Transverse colon (tissue), 4 donors: ENCODE data around the gene DRD2. TPM values are rescaled to one million over a fixed set of nuclear protein-coding genes. Genes with fewer than 3 reads are reported as not detected.

ENCODE experiments used
- DNase-seq: peaks from one replicate; pipeline ENCODE4 v3.0.0-alpha.2; 2019
- H3K27ac ChIP-seq, 4 donors: fragments of 200-600 bp; sonication (generic); 2 replicates each; pipeline ENCODE4 v1.5.1; 2016 to 2018; ENCODE audit warnings: inconsistent platforms in 4 of 4
- H3K27me3 ChIP-seq: fragments of 200-600 bp; sonication (generic); 2 replicates; pipeline ENCODE4 v1.5.1; 2017; ENCODE audit warnings: inconsistent platforms
- H3K36me3 ChIP-seq, 4 donors: fragments of 200-600 bp; sonication (generic); 2 replicates each; pipeline ENCODE4 v1.5.1; 2017 to 2019; ENCODE audit warnings: inconsistent platforms in 4 of 4
- H3K4me1 ChIP-seq, 4 donors: fragments of 200-600 bp; sonication (generic); 2 replicates each; pipeline ENCODE4 v1.5.1; 2017 to 2020; ENCODE audit warnings: inconsistent platforms in 4 of 4
- H3K4me3 ChIP-seq, 4 donors: fragments of 200-600 bp; sonication (generic); 1 replicate in 1 of 4; 2 replicates in 3 of 4; pipeline versions ENCODE4 v1.5.1 to v1.6.1; 2017 to 2019; ENCODE audit warnings: inconsistent platforms in 4 of 4
- H3K9me3 ChIP-seq, 2 donors: fragments of 200-600 bp; sonication (generic); 2 replicates each; pipeline ENCODE4 v1.5.1; 2017 to 2019; ENCODE audit warnings: inconsistent platforms in 2 of 2
- CTCF ChIP-seq, 5 experiments: fragments of 200-600 bp in 3 of 5; fragments of 450-650 bp in 2 of 5; sonication (generic) in 3 of 5; IDR thresholded peaks; 1 replicate in 2 of 5; 2 replicates in 3 of 5; pipeline ENCODE4 v1.5.1; 2016 to 2017; ENCODE audit warnings: antibody characterized with exemption in 5 of 5, inconsistent platforms in 3 of 5, mild to moderate bottlenecking in 2 of 5, moderate library complexity in 1 of 5
- EP300 ChIP-seq: sonication (generic); formaldehyde crosslinking; IDR thresholded peaks from one replicate; pipeline ENCODE4 v1.6.1; 2017; ENCODE audit warnings: antibody characterized with exemption, low read depth
- POLR2A ChIP-seq: fragments of 450-650 bp; IDR thresholded peaks from one replicate; pipeline ENCODE4 v1.6.1; 2016; ENCODE audit warnings: antibody characterized with exemption, mild to moderate bottlenecking, moderate library complexity
- POLR2AphosphoS5 ChIP-seq, 3 donors: sonication (generic); formaldehyde crosslinking; IDR thresholded peaks; one replicate each; pipeline ENCODE4 v1.6.1; 2016; ENCODE audit warnings: antibody characterized with exemption in 3 of 3
- WGBS, 2 donors: methylation state at CpG; one replicate each; pipeline ENCODE4 v1.1.5; 2018; ENCODE audit warnings: low coverage in 1 of 2; 5-methylcytosine and 5-hydroxymethylcytosine counted together
- in situ Hi-C, 4 donors: fragments of 200-750 bp; cut with MboI; loops; one replicate each; pipeline versions ENCODE4 v1.15.0 to v1.15.1; 2017; ENCODE audit warnings: low sequenced_read_pairs in 3 of 4, low pct_ligation_motif_present in 1 of 4, low pct_unique_long_range_greater_than_20kb in 1 of 4
- intact Hi-C: fragments of 100-400 bp; cut with DNase I; formaldehyde crosslinking; loops from one replicate; pipeline ENCODE4 v1.15.1; 2023; ENCODE audit warnings: low total_unique reads
- total RNA-seq, 4 donors: library from RNA; depleted of rRNA; stranded (reverse); fragments of >200 nt; gene quantifications; one replicate each; pipeline ENCODE4 v1.1.0, GENCODE V29; 2016

Gene DRD2
- total RNA-seq, 4 donors from 2014 or later, result 0.16 to 0.40 TPM; not detected in 2

DNA sequence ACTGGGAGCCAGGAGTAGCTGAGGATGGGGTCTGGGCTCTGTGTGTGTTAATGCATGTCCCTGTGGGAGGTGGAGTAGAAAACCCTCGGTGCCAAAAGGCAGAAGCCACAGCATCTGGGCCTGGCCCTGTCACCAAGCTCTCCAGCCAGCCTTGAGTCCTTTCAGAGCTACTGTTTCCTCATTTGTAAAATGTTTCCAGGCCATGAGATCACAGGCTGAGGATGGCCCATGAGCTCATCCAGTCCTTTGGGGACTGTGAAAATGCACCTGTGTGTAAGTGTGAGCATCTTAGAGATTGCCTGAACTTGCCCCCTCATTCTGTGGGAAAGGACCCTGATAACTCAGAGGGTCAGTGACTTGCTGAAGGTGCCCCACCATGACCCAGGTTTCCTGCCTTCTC lies 78.5 kb downstream of the DRD2 start:
- Histone ChIP-seq H3K9me3 (no peaks in the 10 kb centered on the region), H3K36me3 (no peaks in the 10 kb centered on the region), H3K4me3 (no peak overlapping the region), H3K4me1 (no peaks in the 10 kb centered on the region), H3K27me3 (no peaks in the 10 kb centered on the region), H3K27ac (no peak overlapping the region)
- 50% methylated on average over 1 of the region's 1 CpG; no CpG with 5 or more reads in 1 of the 2 donors for WGBS, 2 donors
- no peak for DNase-seq
- intact Hi-C loops, result no loop called here
- TF ChIP-seq CTCF (IDR thresholded peaks at IDR 0.05) (no peak), POLR2AphosphoS5 (IDR thresholded peaks at IDR 0.05) (no peak), POLR2A (no peak), EP300 (no peak)
- in situ Hi-C loops, result no loop called here

DNA sequence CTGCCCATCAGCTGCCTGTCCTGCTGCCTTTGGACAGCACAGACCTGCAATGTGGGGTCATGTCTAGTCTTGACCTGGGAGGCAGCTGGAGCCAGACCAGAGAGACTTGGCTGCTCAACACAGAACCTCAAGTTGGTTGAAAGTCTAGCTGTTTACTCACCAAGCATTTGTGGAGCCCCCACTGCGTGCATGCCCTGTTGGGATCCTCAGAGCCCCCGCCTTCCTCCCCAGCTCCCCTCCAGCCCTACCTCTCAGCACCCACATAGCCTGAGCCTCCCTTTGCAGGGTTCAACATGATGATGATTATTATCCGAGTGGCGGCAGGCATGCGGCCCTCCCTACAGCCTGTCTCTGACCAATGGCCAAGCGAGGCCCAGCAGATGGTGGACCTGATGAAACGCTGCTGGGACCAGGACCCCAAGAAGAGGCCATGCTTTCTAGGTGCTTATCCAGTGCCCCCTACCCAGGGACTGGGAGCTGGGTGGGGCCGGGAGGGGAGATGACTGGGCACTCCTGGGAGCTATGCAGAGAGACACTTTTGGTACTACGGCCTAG lies 79.3 kb downstream of the DRD2 start:
- WGBS, 2 donors, result 80 to 95% methylated on average over 2 to 6 of the region's 9 CpGs

GRCh38 chr11:113394919-113395318 lies 80.3 kb downstream of the DRD2 start:
- Histone ChIP-seq H3K27ac (no peak overlapping the region), H3K4me1 (no peaks in the 10 kb centered on the region), H3K27me3 (peaks cover under 1% of the 10 kb centered on the region), H3K9me3 (no peaks in the 10 kb centered on the region), H3K36me3 (no peaks in the 10 kb centered on the region), H3K4me3 (no peak overlapping the region)
- no peak for DNase-seq
- intact Hi-C loops (no loop called here), in situ Hi-C loops (no loop called here)
- WGBS, 2 donors, result 91% methylated on average over 11 of the region's 11 CpGs; no CpG with 5 or more reads in 1 of the 2 donors
- TF ChIP-seq POLR2A (no peak), CTCF (IDR thresholded peaks at IDR 0.05) (no peak), POLR2AphosphoS5 (IDR thresholded peaks at IDR 0.05) (no peak), EP300 (no peak)

More for the DNA sequence above, 79.3 kb downstream of the DRD2 start:
- Histone ChIP-seq H3K27me3 (no peaks in the 10 kb centered on the region), H3K27ac (no peak overlapping the region), H3K36me3 (no peaks in the 10 kb centered on the region), H3K9me3 (no peaks in the 10 kb centered on the region), H3K4me1 (no peaks in the 10 kb centered on the region), H3K4me3 (no peak overlapping the region)
- TF ChIP-seq POLR2A (no peak), CTCF (IDR thresholded peaks at IDR 0.05) (no peak)
- DNase-seq, result no peak
- in situ Hi-C loops, result no loop called here
- intact Hi-C loops, result no loop called here

DNA sequence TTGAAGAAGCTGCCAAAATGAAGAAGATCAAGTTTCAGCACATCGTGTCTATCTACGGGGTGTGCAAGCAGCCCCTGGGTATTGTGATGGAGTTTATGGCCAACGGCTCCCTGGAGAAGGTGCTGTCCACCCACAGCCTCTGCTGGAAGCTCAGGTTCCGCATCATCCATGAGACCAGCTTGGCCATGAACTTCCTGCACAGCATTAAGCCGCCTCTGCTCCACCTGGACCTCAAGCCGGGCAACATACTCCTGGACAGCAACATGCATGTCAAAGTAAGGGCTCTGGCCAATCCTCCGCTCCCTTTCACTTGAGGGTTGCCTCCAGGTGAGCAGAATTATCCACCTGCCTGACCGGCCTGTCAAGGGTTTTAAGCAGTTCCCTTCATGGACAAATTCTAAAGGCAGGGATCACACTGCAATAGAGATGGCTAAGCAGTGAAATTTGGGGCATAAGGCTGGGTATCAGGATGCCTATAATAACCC lies 81.7 kb downstream of the DRD2 start:
- H3K9me3 ChIP-seq, result no peaks in the 10 kb centered on the region
- H3K4me3 ChIP-seq, result no peak overlapping the region
- 88 to 89% methylated on average over 2 to 8 of the region's 8 CpGs for WGBS, 2 donors
- H3K27me3 ChIP-seq, result peaks cover 14% of the 10 kb centered on the region
- no peak overlapping the region for H3K27ac ChIP-seq
- H3K36me3 ChIP-seq, result no peaks in the 10 kb centered on the region
- in situ Hi-C loops, result no loop called here
- TF ChIP-seq EP300 (no peak), CTCF (IDR thresholded peaks at IDR 0.05) (no peak), POLR2A (no peak), POLR2AphosphoS5 (IDR thresholded peaks at IDR 0.05) (no peak)
- no peaks in the 10 kb centered on the region for H3K4me1 ChIP-seq
- intact Hi-C loops, result no loop called here
- DNase-seq, result no peak
